Fibroblast of pulmonary artery (primary cell): ENCODE measurements around the gene CFAP54.

Experiments used
- DNase-seq: peaks from one replicate; pipeline ENCODE4 v3.0.0-alpha.2; 2010; ENCODE audit warnings: low read depth
- H3K4me3 ChIP-seq: replicated peaks from 2 replicates; pipeline ENCODE4 v1.5.1; 2011; ENCODE audit warnings: low read depth, mild to moderate bottlenecking, control low read depth, low read length, moderate library complexity
- CTCF ChIP-seq: IDR thresholded peaks from 2 replicates; pipeline ENCODE4 v1.5.1; 2011; ENCODE audit warnings: mild to moderate bottlenecking, control low read depth, low read length, inconsistent platforms; ENCODE audit errors: missing control alignments

Gene CFAP54

GRCh38 chr12:96489392-96490056 is at the start of gene CFAP54:
TSS of gene CFAP54 (plus strand) at chr12:96489577. CDS start at chr12:96489610, 33 bp downstream.
- H3K4me3 ChIP-seq: peak within 1 kb of the TSS; percentile 79
- peak; percentile 95 for DNase-seq
- TF ChIP-seq CTCF: peak; percentile 86

GRCh38 chr12:96441816-96442215 is 47.6 kb upstream of the CFAP54 start:
- DNase-seq: no peak
- TF ChIP-seq CTCF: no peak
- no peak overlapping the region for H3K4me3 ChIP-seq

GRCh38 chr12:96442906-96443305 is 46.5 kb upstream of the CFAP54 start:
- H3K4me3 ChIP-seq: no peak overlapping the region
- no peak for TF ChIP-seq CTCF
- DNase-seq: no peak

GRCh38 chr12:96444399-96444798 is 45.0 kb upstream of the CFAP54 start:
- TF ChIP-seq CTCF: no peak
- no peak overlapping the region for H3K4me3 ChIP-seq
- no peak for DNase-seq

- H3K4me3 ChIP-seq: peak overlapping the region; percentile 34
- DNase-seq: peak; percentile 100
- no peak for TF ChIP-seq CTCF
Measured at GRCh38 chr12:96445691-96446583, 43.4 kb upstream of the CFAP54 start.

GRCh38 chr12:96447256-96447655 is 42.1 kb upstream of the CFAP54 start:
- no peak for TF ChIP-seq CTCF
- H3K4me3 ChIP-seq: no peak overlapping the region
- no peak for DNase-seq
